ENCODE measurements around the gene ISG20. TPM values are rescaled to one million over a fixed set of nuclear protein-coding genes. Genes with fewer than 3 reads are reported as not detected.

The ISG20 gene
- total and polyA plus RNA-seq, 8 donors = 3.0 to 14.2 (median 7.2) TPM

- Histone ChIP-seq H3K27ac (no peak overlapping the region), H3K9me3 (no peaks in the 10 kb centered on the region), H3K4me3 (peak overlapping the region in 2 of 4 donors; percentile 33 to 40), H3K36me3 (no peaks in the 10 kb centered on the region), H3K4me1 (peaks cover 0 to 4% (median 0%) of the 10 kb centered on the region in 3 donors), H3K27me3 (no peaks in the 10 kb centered on the region)
- intact Hi-C loops (cut with DNase I) = no loop called here
- 75 to 80% methylated on average over 11 of the region's 11 CpGs for WGBS, 2 donors
- TF ChIP-seq CTCF (IDR thresholded peaks at IDR 0.05) = no peak
- FAIRE-seq (no peak), DNase-seq (no peak), ATAC-seq (no peak)
Measured at GRCh38 chr15:88705769-88706165, 67.0 kb downstream of the ISG20 start.

Small RNAs within 50 kb of the gene (microRNA-seq; reads per million reads assigned to microRNA genes)
- gene MIR1179 (7.0 to 10.3 reads per million in 2 donors), gene MIR3529 (0 reads per million in 2 donors), gene MIR7-2 (0 reads per million in 2 donors)

Other genes starting within 250 kb of the ISG20 start
- gene MRPL46, start 171.6 kb upstream of the ISG20 start, total RNA-seq = 10 to 100 TPM in 2 of 6 donors, 1 to 10 TPM in 4; 6.2 to 10.6 (median 7.4) TPM
- gene MRPL46, start 171.6 kb upstream of the ISG20 start, polyA plus RNA-seq = 10 to 100 TPM; 10.4 to 18.9 TPM
- 10 to 100 TPM; 12.7 to 21.0 (median 16.0) TPM for gene MRPS11, start 171.3 kb upstream of the ISG20 start, total RNA-seq
- 10 to 100 TPM; 20.2 to 29.5 TPM for gene MRPS11, start 171.3 kb upstream of the ISG20 start, polyA plus RNA-seq
- gene DET1, start 92.3 kb upstream of the ISG20 start, total RNA-seq = 1 to 10 TPM; 2.2 to 4.2 (median 3.0) TPM
- gene DET1, start 92.3 kb upstream of the ISG20 start, polyA plus RNA-seq = 1 to 10 TPM; 2.5 to 3.1 TPM
- 10 to 100 TPM; 10.8 to 26.8 (median 20.2) TPM for gene AEN, start 17.7 kb upstream of the ISG20 start, total RNA-seq
- 10 to 100 TPM in 1 of 2 donors, 1 to 10 TPM in 1; 8.9 to 12.8 TPM for gene AEN, start 17.7 kb upstream of the ISG20 start, polyA plus RNA-seq
- gene ACAN, start 164.4 kb downstream of the ISG20 start, total RNA-seq = under 1 TPM in 5 of 6 donors, not detected in 1; 0.04 to 0.31 (median 0.14) TPM
- 1 to 10 TPM in 1 of 2 donors, under 1 TPM in 1; 0.92 to 5.7 TPM for gene ACAN, start 164.4 kb downstream of the ISG20 start, polyA plus RNA-seq